UCSD-AML1 (cell line): Measurements from ENCODE around the gene RILP.
A peak's percentile ranks its signal among the peaks of the same experiment; 100 is the strongest.

Experiments used
- DNase-seq: peaks from one replicate; lab custom pipeline; 2025; ENCODE audit not compliant: unreplicated experiment; lab: John Stamatoyannopoulos, UW

Gene RILP

DNA sequence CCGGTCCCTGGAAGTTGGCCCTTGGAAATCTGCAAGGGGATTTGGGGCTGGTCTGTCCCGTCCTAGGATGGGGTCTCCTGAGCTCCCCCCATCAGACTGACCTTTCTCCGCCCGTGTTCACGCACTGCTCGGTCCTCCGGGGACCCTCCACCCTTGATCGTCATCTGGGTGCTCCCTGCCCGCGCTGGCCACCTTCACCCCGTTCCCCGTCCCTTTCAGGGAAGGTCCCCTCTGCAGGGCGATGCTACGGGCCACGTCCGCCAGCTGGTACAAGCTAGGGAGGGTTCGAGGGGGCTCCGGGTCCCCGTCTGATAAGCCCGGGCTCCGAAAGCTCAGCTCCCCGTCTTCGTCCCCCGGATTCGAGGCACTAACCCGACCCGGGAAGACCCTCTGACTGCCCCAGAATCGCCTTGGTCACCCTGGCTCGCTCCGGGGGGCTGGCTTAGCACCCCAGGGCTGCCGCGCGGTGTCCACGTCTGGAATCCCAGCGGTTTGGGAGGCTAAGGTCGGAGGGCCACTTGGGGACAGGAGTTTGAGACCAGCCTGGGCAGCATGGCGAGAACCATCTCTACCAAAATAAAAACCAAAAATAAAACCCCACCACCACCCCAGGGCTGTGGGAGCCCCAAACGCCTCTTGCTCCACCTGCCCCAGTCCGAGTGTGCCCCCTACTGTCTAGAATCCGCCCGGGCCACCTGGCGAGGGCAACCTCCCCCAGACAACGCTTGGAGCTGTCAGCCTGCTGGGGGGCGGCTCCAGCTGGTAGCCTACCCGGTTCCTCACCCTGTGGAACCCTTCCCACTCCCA is 20.0 kb downstream of the RILP start:
- DNase-seq: peak; percentile 75

DNA sequence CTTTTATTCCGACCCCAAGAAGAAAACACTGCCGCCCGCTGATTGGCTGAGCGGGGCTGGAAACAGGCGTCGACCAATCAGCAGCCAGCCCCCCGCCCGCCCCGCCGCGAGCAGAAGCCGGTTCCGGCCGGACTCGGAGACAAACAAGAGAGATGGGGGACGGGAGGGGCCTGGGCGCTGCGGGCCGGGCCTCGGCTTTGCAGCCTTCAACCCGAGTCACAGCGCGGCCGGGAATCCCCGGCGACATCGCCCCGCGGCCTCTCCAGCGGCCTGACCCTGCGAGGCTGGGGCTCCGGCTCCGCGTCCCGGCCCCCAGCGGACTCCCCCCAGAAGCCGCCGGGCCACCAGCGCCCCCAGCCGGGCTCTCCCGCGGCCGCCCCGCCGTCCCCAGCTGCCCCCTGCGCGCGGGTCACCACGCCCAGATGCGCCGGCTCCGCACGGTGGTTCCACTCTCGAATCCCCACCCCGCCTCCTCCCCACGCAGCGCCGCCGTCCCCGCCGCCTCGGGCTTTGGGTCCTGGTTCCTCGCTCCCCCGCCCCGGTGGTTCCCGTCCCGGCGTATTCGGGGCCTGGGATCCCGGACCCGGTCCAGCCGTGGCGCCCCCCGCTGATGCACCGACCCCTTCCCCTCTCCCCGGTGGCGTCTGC is 20.7 kb downstream of the RILP start:
- DNase-seq: peak; percentile 91

DNA sequence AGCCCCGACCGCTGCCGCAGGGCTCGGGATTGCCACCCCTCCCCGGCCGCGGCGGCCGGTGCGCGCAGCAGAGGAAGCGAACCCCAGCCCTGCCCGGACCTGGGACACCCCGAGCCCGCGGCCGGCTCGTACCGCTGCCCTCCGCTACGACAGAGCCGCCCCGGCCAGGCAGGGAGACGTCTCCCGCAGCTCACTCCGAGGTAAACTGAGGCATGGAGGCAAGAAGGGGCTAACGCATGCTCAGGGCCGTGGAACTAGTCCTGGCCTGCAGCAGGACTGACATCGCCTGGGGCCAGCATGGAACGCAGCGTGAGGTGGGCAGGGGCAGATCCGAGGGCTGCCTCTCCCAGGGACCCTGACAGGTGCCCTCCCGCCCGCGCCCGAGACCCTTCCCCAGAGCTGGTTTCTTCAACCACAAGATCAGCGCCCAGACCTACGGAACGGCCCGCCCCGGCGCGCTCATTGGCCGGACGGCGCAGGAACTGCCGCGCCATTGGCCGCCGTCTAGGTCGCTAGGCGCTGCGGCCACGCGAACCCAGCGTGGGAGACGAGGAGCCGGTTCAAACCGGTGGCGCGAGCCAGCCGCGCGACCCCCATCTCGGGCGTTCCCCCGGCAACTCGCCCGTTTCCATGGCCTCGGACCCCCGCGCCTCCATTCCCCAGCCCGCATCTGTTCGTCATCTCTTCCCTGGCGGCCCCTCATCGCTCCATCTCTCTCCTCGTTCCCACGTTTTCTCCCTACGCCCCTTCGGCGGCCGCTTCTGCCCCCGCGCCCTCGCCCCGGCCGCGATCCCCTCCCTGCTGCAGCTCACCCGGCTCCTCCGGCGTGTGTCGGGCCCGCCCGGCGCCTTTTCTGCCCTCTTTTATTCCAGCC is 21.4 kb downstream of the RILP start, which contains the start of gene SLC43A2:
TSS of gene SLC43A2 (minus strand) at position 853 of the 874 bp plus-strand sequence. CDS start 960 bp downstream, outside the sequence.
- DNase-seq: peak; percentile 88

DNA sequence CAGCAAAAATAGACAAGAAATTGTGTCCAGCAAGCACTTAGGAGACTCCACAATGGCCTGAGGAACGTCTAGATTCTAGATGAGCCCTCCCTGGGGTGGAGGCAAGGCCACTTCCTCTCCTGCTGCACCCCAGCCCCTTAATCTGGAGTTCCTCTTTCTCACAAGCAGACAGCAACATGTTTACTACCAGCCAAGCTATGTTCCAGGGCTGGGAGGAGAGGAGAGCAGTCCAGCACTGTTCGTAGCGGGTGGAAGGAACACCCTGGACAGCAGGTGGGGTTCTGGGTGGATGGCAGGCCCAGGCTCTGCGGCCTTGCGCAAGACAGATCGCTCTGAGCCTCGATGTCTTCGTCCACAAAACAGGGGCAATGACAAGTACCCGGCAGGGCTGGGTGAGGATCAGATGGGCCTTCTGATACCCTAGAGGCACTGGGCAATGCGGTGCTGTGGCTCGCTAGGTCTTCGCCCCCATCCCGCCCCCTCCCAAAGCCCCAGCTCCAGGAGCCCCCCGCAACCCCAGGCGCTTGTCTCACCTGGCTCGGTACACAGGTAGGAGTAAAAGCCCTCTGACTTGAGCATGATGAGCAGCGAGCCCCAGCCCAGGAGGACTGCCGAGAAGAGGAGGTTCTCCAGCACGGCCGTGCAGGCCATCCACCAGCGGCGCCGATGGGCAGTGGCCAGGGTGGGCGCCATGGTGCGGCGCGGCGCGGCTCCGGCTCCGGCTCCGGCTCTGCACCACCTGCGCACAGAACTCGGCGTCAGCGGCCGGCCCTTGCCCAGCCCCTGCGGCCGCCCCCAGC is 22.3 kb downstream of the RILP start:
- peak; percentile 54 for DNase-seq

DNA sequence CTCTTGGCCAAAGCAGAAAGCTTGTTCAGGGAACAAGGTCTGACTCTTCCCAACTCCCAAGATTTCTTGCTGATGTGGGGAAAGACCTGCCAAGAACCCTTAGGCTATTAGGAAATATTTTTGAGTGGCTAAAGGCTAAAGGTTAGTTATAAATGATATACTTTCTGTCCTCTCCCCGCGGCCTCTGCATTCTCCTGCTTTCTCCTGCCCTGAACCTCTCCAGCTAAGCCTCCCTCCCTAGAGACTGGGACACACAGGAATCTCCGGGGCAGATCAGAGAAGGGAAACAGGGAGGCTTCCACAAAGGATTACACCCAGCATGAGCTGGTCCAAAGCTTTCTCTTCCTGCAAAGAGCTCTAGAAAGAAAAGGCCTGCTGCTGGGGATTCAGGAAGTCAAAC is 23.3 kb downstream of the RILP start:
- no peak for DNase-seq

DNA sequence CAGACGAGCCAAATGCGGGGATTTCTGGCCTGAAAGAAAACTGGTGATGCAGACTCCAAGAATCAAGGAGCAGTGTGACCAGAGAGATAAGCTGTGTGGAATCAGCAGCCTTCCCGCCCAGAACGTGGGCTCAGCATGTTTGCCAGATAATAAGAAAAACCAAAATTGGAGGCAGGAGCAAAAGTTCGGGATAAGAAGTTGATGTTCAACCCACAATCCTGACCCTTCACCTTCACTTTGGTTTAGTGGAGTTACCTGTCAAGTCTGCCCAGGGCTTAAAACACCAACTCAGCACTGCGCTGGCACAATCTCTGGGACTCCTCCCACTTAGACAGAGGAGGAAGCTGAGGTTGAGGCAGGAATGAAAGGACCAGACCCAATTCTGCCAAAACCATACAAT is 24.1 kb downstream of the RILP start:
- DNase-seq: no peak

DNA sequence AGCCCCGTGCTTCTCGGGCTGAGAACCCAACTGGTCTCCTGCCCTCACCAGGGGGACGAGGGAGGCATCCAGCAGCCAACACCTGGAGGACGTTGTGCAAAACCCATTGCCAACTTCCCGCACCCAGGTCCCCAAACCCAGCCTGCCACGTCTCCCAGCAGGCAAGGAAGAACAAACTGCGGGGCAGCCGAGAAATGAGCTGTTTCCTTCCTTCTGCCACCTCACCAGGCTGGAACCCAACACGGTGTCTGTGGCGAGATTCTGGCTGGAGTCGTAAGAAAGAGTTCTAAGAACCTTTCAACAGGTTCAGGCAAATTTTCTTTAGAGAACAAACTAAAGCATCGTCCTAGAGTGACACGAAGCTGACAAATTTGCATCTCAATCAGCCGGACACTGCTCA is 24.6 kb downstream of the RILP start:
- no peak for DNase-seq

DNA sequence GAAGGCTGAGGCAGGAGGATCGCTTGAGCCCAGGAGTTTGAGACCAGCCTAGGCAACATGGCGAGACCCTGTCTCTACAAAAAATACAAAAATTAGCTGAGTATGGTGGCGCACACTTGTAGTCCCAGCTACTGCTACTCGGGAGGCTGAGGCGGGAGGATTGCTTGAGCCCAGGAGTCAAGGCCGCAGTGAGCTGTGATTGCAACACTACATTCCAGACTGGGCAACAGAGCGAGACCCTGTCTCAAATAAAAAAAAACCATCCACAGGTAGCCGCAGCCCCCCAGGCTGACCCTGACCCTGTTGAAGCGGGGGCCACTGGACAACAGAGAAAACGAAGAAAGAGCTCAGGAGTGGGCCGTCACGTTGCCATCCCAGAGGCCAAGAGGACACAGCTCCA is 25.0 kb downstream of the RILP start:
- DNase-seq: no peak

DNA sequence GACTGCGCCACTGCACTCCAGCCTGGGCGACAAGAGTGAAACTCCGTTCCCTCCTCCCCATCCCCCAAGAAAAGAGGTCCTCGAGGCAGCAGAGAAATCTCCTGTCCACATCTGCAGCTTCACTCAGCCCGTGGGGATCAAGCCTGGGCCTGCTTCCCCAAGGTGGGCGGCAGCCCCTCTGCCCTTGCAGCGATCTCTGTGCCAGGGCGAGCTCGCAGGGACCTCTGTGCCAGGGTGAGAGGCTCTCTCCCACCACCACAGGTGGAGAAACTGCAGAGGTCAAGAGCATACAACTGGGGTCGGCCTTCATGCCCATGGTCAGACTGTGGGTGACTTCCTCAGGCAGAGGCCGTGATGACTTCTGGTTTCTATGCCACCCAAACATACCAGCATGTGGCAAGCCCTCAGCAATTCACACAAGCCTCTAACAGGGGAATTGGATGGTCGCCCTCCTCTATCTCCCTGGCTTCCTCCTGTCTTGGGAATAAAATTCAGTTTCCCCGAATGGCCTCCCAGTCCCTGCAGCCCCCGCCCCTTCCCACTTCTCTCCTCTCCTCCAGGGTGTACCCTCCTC is 26.5 kb downstream of the RILP start:
- no peak for DNase-seq

DNA sequence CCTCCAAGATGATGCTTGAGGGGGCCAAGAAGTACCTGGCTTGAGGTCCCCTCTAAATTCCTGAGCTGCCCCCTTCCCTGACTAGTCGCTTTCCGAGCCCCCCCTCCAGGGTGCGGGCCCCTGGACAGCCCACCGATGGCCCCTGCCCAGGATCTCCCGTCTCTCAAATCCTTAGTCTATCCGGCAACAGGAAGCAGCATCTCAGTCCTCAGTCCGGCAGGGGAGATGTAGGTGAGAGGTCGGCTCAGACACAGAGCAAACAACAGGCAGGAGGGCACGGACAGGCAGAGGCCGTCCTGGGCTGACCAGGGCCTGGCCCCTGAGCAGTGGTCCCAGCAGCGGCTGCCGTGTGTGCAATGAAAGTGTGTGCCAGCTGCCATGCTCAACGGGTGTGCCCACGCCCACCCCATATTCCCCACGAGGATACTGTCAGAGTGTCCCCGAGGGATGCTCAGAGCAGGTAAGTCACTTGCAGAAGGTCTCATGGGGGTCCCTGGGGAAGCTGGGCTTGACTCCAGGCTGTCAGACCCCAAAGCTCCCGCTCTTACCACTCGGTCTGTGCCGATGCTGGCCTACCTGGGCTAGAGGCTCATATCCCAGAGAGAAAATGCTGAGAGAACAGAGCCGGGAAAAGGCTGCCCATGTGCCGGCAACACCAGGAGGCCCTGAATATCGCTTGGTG is 28.3 kb downstream of the RILP start:
- DNase-seq: no peak

DNA sequence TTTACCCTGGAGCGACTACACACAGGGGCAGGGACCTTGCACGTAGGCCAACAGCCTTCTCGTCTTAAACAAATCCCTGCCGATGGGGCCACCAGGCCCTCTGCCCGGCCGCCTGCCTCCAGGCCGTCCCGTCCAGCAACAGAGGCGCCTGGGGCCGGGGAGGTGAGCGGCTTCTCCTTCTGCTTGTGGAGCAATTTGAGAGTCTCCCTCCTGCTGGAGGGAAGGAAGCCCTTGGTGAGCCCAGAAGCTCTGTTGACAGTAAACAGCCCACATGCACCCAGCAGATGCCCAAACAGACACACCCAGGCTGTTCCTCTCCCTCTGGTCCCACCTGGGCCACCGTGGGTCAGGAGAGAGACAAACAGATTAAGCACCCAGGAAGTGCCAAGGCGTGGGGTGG is 29.2 kb downstream of the RILP start:
- no peak for DNase-seq

DNA sequence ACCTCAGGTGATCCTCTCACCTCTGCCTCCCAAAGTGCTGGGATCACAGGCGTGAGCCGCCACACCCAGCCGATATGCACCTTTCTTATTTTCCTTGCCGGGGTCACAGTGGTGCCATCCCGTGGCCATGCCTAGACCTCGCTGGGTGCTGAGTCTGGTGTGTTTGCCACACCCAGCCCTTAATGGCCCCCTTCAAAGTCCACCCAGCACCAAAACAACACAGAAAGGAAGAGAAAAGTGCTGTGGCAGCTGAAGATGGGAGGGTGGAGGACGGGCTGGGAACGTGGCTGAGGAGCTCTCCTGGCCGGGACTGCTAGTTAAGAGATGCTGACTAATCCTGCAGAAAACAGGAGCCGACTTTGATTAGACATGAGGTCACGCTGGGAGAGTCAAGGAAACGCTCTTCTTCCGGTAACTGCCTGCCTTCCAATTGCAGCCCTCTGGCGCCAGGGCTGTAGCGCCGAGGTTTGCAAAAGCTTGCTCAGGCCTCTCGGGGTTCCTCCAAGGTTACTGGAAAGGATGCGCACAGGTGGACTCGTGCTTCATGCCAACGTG is 32.0 kb downstream of the RILP start:
- DNase-seq: peak; percentile 75

DNA sequence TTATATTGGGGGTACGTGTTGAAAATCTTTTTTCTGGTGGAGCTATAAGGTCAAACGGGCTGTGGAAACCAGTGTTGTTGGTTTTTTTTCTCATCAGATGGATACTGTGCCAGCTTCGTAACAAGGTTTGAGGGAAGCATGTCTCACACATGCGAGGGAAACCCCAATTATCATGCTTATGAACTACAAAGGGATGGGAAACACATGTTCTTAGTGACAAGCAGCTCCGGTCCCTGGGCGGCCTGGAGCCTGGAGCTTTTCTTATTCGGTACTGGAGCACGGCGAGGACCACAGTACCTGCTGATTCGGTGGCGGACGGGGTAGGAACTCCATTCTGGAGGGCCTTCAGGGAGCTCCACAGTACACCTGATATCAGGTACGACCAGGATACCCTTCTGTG is 33.6 kb downstream of the RILP start:
- DNase-seq: no peak

DNA sequence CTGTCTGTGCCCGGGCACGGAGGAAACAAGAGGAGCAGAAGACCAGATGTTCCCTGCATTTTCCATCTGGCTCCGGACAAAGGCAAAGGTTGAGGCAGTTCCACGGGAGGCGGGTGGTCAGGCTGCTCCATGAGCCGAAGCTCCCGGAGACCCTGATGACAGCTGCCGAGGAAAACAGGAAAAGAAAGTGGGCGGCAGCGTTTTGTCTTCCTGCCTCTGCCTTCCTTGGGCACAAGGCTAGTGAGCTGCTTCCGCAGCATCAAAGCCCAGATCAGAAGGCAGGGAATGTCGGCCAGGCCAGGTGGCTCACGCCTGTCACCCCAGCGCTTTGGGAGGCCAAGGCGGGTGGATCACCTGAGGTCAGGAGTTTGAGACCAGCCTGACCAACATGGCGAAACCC is 37.3 kb downstream of the RILP start:
- no peak for DNase-seq

DNA sequence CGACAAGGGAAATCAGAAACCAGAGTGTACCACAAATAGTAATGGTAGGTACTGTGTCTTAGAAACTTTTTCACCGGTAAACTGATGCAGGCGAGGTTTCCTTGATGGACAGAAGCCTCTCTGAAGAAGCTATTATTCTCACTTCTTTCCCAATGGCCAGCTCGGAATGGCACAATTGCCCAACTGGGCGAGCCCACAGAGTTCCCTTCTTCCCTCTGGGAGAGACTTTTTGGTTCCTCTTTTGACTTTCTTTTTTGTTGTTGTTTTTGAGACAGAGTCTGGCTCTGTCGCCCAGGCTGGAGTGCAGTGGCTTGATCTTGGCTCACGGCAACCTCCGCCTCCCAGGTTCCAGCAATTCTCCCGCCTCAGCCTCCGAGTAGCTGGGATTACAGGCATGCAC is 38.0 kb downstream of the RILP start:
- DNase-seq: no peak

DNA sequence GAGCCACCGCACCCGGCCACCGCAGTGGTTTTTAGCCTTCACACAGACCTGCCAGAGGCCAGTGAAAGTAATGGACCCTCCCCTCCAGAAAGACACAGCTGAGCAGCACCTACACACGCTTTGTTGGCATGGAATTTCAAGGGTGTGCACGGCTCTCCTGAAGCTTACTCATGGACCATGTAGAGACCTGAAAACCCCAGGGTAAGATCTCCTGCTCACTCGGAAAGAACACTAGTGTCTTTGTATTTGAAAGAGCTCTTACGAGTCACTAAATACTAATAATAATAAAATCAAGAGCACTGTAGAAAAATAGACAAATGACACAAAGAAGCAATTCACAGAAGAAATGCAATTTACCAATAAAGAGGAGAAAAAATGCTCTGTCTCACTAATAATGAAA is 41.0 kb downstream of the RILP start:
- no peak for DNase-seq

DNA sequence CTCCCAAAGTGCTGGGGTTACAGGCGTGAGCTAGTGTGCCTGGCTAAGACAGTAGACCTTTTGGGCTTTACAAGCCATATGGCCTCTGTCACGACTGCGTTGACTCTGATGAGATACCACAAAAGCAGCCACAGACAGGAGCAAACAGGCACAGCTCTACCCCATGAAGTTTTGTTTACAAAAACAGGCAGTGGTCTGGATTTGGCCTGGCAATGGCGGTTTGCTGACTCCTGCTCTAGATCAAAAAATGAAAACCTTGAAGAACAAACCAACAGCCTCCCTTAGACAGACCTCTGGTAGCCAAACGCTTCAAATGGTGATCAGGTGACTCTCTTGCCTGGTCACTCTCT is 41.7 kb downstream of the RILP start:
- DNase-seq: no peak

DNA sequence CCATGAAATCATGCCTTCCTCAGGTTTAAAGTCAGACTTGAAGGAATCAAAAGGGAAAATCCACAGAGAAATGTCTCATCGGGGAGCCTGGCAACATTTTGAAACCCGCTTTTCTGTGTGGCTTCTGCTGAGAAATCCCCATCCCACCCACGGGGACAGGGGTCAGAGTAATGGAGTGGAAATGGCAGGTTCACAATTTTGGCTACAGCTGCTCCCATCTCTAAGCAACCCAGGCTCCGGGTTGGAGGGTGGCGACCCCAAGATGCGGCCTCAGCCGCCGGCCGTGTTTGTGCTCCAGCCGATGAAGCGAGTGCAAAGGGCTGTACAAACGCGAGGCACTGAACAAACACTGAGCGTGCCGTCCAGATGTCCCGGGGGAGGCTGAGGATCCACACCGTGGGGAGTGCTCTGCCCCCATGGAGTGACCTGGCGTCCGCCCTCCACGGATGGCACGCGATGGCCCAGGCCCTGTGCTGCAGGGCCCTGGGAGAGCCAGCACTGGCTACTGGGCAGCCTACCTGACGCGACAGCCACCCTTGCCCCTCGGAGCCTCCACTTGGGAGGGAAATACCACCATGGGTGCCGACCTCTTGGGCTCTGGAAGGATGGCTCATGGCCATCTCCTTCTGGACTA is 43.2 kb downstream of the RILP start:
- no peak for DNase-seq

DNA sequence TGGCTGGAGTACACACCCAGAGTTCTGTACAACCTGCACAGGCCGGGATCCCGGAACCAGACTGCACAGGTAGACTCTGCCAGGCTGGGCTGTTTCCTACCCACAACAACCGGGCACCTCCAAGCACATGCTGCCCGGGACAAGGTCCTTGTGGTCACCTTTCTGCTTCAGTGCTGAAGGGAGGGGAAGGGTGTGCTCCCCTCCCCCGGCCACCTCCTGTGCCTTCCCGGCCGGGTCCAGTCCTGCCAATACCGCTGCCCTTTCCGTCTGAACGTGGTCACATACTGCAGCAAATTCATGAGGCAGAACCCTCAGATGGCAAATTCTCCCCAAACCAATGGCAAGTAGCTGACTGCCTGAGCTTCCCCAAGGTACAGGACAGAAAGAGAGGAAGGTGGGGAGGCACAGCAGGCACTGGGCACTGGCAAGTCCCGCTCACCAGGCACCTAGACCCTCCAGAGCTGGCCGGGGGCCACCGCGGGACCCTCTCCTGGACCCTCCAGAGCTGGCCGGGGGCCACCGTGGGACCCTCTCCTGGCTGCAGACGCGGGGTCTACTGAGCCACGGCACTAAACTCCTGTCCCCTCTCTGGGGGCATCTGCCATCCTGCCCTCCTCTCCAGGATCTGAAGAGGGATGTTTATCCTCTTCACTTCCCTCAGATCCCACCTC is 43.9 kb downstream of the RILP start:
- no peak for DNase-seq
